ENCODE measurements around the gene RNF39. TPM values are rescaled to one million over a fixed set of nuclear protein-coding genes. Genes with fewer than 3 reads are reported as not detected.

Gene RNF39
- total and polyA plus RNA-seq, 2 of the 13 experiments (the other 11 are each of a cell fraction or from before 2014, with no cell fraction given): 0.13 to 1.8 TPM

DNA sequence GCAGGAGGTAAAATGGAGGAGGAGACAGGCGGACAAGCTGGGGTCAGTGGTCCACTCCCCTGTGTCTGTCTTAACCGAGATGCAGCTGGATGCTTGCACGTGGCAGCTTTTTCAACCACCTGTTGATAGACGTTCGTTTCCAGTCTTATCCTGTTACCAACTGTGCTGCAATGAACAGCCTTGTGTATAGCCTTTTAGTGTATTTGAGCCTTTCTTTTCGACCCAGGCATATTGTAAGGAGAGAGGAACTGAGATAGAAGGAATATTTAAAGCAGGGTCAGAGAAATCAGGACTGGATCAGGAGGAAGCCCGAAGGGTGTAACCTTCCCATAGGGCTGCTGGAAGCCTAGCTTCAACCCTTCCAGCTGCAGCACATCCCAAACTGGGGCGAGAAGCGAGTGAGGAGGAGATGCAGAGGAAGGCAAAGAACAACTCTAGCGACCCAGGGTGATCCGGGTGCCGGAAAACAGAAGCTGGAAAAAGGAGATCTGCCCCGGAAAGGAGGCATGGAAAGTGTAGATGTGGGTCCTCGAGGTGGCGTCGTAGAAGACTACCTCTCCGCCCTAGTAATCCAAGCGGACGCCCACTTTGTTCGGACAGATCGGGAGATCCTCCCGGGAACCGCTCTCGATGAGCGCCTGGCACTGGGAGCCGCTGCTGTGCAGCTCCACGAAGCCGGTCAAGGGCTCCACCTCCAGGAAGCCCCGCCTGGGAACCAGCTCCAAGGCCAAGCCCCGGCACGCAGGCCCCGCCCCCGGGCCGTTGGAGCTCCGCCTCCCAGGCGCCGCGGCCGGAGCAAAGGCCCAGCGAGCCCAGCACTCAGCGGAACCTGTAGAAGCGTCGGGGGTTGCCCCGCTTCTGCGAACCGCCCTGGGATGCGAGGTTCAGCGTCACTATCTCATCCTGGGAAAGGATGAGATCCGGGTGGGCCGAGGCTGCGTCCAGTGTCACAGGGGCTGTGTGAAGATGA lies 26.2 kb upstream of the RNF39 start (continued):
- no peak for TF ChIP-seq PAF1 (CRISPR knock-in tag; IDR thresholded peaks at IDR 0.05)
- no peak for TF ChIP-seq SIX4 (CRISPR knock-in tag; IDR thresholded peaks at IDR 0.05)
- TF ChIP-seq MAFK (conservative IDR thresholded peaks at IDR 0.05 in 1 of 2, IDR thresholded peaks at IDR 0.05 in 1 of 2; ENCODE audit: low read length in 2 of 2): no peak
- no peak for TF ChIP-seq ZNF33A (CRISPR knock-in tag; IDR thresholded peaks at IDR 0.05; ENCODE audit: borderline replicate concordance)
- TF ChIP-seq ZC3H13 (CRISPR knock-in tag; IDR thresholded peaks at IDR 0.05): peak; percentile 67
- no peak for TF ChIP-seq GABPA (IDR thresholded peaks at IDR 0.05; ENCODE audit: low read depth, low read length)
- TF ChIP-seq GABPA (CRISPR knock-in tag; IDR thresholded peaks at IDR 0.05; ENCODE audit: low read depth): peak; percentile 61
- TF ChIP-seq, protein P1, sequence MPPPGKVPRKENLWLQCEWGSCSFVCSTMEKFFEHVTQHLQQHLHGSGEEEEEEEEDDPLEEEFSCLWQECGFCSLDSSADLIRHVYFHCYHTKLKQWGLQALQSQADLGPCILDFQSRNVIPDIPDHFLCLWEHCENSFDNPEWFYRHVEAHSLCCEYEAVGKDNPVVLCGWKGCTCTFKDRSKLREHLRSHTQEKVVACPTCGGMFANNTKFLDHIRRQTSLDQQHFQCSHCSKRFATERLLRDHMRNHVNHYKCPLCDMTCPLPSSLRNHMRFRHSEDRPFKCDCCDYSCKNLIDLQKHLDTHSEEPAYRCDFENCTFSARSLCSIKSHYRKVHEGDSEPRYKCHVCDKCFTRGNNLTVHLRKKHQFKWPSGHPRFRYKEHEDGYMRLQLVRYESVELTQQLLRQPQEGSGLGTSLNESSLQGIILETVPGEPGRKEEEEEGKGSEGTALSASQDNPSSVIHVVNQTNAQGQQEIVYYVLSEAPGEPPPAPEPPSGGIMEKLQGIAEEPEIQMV (CRISPR knock-in tag; IDR thresholded peaks at IDR 0.05; ENCODE audit: low read depth): peak; percentile 74
- no peak for TF ChIP-seq SIN3B (IDR thresholded peaks at IDR 0.05; ENCODE audit: low read length)
- TF ChIP-seq MXI1 (IDR thresholded peaks at IDR 0.05; ENCODE audit: borderline replicate concordance, low read depth, low read length): peak; percentile 61; the same call in 1 of the 3 replicates
- no peak for TF ChIP-seq TCF12 (IDR thresholded peaks at IDR 0.05)
- TF ChIP-seq TCF12 (CRISPR knock-in tag; IDR thresholded peaks at IDR 0.05): peak; percentile 75; the same call in 1 of the 2 replicates
- peak; percentile 59 for TF ChIP-seq ZNF230 (CRISPR knock-in tag; IDR thresholded peaks at IDR 0.05)
- TF ChIP-seq SOX6 (IDR thresholded peaks at IDR 0.05): no peak
- peak; percentile 81 for TF ChIP-seq SOX6 (CRISPR knock-in tag; IDR thresholded peaks at IDR 0.05)
- peak; percentile 90 for TF ChIP-seq SAP130 (CRISPR knock-in tag; IDR thresholded peaks at IDR 0.05; ENCODE audit: low read depth)
- no peak for TF ChIP-seq KAT2B (IDR thresholded peaks at IDR 0.05; ENCODE audit: borderline replicate concordance, low read depth, low read length)
- TF ChIP-seq MXD4 (CRISPR knock-in tag; IDR thresholded peaks at IDR 0.05): peak; percentile 71
- 0 out of 2 replicates have a peak, but pooled peaks have one; percentile 33 for TF ChIP-seq HOXA5 (CRISPR knock-in tag; IDR thresholded peaks at IDR 0.05)
- TF ChIP-seq ZNF446 (CRISPR knock-in tag; IDR thresholded peaks at IDR 0.05): peak; percentile 48
- TF ChIP-seq, protein P2, sequence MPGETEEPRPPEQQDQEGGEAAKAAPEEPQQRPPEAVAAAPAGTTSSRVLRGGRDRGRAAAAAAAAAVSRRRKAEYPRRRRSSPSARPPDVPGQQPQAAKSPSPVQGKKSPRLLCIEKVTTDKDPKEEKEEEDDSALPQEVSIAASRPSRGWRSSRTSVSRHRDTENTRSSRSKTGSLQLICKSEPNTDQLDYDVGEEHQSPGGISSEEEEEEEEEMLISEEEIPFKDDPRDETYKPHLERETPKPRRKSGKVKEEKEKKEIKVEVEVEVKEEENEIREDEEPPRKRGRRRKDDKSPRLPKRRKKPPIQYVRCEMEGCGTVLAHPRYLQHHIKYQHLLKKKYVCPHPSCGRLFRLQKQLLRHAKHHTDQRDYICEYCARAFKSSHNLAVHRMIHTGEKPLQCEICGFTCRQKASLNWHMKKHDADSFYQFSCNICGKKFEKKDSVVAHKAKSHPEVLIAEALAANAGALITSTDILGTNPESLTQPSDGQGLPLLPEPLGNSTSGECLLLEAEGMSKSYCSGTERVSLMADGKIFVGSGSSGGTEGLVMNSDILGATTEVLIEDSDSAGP (CRISPR knock-in tag; IDR thresholded peaks at IDR 0.05; ENCODE audit: borderline replicate concordance): peak; percentile 84
- TF ChIP-seq, protein P3, sequence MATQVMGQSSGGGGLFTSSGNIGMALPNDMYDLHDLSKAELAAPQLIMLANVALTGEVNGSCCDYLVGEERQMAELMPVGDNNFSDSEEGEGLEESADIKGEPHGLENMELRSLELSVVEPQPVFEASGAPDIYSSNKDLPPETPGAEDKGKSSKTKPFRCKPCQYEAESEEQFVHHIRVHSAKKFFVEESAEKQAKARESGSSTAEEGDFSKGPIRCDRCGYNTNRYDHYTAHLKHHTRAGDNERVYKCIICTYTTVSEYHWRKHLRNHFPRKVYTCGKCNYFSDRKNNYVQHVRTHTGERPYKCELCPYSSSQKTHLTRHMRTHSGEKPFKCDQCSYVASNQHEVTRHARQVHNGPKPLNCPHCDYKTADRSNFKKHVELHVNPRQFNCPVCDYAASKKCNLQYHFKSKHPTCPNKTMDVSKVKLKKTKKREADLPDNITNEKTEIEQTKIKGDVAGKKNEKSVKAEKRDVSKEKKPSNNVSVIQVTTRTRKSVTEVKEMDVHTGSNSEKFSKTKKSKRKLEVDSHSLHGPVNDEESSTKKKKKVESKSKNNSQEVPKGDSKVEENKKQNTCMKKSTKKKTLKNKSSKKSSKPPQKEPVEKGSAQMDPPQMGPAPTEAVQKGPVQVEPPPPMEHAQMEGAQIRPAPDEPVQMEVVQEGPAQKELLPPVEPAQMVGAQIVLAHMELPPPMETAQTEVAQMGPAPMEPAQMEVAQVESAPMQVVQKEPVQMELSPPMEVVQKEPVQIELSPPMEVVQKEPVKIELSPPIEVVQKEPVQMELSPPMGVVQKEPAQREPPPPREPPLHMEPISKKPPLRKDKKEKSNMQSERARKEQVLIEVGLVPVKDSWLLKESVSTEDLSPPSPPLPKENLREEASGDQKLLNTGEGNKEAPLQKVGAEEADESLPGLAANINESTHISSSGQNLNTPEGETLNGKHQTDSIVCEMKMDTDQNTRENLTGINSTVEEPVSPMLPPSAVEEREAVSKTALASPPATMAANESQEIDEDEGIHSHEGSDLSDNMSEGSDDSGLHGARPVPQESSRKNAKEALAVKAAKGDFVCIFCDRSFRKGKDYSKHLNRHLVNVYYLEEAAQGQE (IDR thresholded peaks at IDR 0.05; ENCODE audit: borderline replicate concordance in 1 of 2, low read depth in 1 of 2, low read length in 2 of 2): peak in 1 of 2 experiments; percentile 75; a peak in 1 of 4 replicates
- TF ChIP-seq NR3C1 (CRISPR knock-in tag; IDR thresholded peaks at IDR 0.05): no peak

Measured in HepG2 (cell line).